Coronary artery (tissue), 2 donors: Measurements from ENCODE around the gene RPL18.

Experiments
- DNase-seq: peaks from one replicate; pipeline ENCODE4 v3.0.0-alpha.2; 2017; ENCODE audit warnings: low spot score
- H3K27ac ChIP-seq, 2 donors: fragments of 200-600 bp; sonication (generic); one replicate each; pipeline ENCODE4 v1.5.1; 2016 to 2019
- H3K4me3 ChIP-seq: fragments of 200-600 bp; sonication (generic); 2 replicates; pipeline ENCODE4 v1.5.1; 2016; ENCODE audit warnings: mild to moderate bottlenecking, moderate library complexity
- TF ChIP-seq, protein P1 (sequence below): fragments of 200-600 bp; sonication (generic); IDR thresholded peaks from one replicate; pipeline ENCODE4 v1.5.1; 2019; ENCODE audit warnings: antibody characterized with exemption

The RPL18 gene

DNA sequence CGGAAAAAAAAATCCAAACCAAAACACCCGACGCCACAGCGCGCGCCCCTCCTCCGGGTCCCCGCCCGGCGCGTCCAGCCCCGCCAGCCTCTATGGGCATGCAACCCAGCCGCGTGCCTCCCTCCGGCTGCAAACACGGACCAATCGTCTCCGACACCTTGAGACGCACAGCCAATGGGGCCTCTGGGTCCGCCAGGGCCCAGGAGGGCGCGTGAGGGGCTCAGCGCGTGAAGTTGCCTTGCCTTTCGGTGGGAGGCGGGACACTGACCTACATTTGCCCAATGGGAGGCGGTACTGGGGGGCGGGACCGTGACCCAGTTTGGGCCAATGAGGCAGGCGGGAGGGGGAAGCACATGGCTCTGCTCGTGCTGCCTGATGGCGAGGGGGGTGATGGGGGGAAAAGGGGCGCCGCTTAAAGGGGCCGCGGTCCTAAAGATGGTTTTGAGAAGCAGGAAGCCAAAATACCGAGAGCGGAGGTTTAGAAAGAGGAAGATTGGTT, 18.5 kb upstream of the RPL18 start:
- DNase-seq = peak; percentile 99
- TF ChIP-seq, protein P1, sequence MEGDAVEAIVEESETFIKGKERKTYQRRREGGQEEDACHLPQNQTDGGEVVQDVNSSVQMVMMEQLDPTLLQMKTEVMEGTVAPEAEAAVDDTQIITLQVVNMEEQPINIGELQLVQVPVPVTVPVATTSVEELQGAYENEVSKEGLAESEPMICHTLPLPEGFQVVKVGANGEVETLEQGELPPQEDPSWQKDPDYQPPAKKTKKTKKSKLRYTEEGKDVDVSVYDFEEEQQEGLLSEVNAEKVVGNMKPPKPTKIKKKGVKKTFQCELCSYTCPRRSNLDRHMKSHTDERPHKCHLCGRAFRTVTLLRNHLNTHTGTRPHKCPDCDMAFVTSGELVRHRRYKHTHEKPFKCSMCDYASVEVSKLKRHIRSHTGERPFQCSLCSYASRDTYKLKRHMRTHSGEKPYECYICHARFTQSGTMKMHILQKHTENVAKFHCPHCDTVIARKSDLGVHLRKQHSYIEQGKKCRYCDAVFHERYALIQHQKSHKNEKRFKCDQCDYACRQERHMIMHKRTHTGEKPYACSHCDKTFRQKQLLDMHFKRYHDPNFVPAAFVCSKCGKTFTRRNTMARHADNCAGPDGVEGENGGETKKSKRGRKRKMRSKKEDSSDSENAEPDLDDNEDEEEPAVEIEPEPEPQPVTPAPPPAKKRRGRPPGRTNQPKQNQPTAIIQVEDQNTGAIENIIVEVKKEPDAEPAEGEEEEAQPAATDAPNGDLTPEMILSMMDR = no peak
- Histone ChIP-seq H3K4me3 (peak overlapping the region; percentile 80), H3K27ac (peak overlapping the region; percentile 88 to 95)

DNA sequence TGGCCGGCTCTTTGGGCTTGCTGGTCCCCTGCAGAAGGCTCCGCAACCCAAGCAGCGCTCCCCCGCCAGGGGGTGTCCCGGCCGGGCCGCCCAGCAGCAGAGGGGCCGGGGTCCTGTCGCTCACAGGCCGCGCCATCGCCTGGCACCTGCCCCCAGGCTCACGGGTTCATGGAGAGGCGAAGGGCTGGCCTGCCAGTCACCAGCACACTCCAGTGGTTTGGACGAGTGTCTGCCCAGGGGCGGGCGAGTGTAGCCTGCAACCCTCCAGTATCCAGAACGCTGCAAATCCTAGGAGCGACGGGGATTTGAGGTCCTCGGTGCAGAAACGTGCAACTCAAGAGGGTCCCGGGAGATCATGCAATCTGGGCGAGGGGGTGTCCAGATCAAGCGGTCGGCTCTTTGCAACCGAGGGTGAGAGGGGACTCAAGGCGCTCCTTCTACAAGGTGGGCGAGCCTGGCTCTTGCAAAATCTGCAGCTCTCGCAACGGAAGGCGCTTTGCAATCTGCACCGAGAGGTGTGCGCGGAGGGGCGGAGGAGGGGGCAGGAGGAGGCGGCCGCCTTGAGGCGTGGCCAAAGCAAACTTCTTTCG, 18.0 kb upstream of the RPL18 start, which contains the start of gene DBP:
Gene DBP (minus strand): TSS at position 521 of the 590 bp plus-strand sequence. CDS start 385 bp downstream, at position 136.
- peak; percentile 88 for DNase-seq
- Histone ChIP-seq H3K27ac (peak within 1 kb of the TSS; percentile 88 to 95), H3K4me3 (peak within 1 kb of the TSS; percentile 80)
- TF ChIP-seq, protein P1 = no peak

DNA sequence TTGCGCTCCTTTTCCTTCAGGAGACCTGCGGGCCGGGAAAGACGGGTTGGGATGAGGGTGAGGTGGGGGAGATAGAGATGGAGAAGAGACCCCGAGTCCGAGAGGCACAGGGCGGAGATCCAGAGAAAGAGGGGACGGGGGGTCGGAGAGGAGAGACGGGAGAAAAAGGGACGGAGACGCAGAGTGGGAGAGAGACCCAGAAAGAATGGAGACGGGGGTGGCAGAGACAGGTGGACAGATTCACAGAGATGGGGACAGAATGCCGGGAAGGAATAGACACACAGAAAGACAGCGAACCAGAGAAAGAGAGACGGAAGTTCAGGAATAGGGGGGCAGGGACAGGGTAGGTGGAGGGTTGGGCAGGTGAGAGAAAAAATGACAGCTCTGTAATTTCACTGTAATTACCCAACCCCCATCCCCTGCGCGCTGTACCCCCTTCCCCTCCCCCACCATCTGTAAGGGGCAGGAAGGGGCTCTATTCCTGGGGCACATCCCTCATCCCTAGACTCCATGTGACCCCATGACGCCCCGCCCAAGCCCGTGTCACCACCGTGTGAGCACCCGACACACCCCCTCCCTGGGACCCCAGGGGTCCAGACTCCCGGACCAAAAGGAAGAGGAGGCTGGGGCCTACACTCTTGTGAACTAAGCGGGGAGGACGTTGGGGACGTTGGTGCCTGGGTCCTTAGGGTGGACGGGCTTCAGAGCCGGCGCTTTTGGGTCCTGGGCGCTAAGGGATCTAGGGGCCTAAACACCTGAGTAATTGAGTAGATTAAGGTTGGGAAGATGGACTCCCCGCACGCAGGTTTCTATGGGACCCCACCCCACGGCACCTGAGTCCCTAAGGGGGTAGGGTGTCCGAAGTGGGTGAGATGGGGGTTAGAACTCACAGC, 17.2 kb upstream of the RPL18 start:
- peak overlapping the region; percentile 80 for H3K4me3 ChIP-seq
- no peak for DNase-seq
- TF ChIP-seq, protein P1 = no peak
- H3K27ac ChIP-seq = peak overlapping the region; percentile 88 to 95

DNA sequence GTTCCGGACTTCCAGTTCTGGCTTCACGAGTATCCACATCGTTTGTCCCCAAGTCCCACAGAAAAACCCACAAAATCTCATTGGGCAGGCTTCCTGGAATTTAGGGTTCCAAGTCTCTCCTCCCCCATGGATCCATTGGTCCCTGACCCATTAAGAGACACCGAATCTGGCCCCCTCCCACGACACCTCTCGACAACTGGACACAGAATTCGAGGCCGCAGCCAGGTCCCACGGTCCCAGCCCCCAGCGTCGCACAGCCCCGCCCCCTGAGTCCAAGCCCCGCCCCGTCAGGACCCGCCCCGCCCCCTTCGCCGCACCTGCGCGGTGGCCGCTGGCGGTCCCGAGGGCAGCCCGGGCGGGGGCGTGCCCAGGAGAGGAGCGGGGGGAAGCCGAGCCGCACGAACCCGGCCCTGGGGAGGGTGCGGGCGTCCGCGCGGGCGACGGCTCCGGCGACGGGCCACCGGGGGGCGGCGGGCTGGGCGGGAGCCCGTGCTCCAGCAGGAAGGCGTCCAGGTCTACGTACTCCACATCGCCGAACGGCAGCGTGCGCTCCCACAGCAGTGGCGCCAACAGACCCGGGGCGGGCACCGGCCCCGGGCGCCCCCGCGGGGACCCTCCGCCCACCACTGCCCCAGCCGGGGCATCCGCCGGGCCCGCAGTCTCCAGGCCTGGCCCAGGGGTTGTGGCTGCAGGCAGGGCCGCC, 16.4 kb upstream of the RPL18 start:
- Histone ChIP-seq H3K27ac (peak overlapping the region; percentile 88 to 95), H3K4me3 (peak overlapping the region; percentile 80)
- TF ChIP-seq, protein P1 = no peak
- peak; percentile 81 for DNase-seq

DNA sequence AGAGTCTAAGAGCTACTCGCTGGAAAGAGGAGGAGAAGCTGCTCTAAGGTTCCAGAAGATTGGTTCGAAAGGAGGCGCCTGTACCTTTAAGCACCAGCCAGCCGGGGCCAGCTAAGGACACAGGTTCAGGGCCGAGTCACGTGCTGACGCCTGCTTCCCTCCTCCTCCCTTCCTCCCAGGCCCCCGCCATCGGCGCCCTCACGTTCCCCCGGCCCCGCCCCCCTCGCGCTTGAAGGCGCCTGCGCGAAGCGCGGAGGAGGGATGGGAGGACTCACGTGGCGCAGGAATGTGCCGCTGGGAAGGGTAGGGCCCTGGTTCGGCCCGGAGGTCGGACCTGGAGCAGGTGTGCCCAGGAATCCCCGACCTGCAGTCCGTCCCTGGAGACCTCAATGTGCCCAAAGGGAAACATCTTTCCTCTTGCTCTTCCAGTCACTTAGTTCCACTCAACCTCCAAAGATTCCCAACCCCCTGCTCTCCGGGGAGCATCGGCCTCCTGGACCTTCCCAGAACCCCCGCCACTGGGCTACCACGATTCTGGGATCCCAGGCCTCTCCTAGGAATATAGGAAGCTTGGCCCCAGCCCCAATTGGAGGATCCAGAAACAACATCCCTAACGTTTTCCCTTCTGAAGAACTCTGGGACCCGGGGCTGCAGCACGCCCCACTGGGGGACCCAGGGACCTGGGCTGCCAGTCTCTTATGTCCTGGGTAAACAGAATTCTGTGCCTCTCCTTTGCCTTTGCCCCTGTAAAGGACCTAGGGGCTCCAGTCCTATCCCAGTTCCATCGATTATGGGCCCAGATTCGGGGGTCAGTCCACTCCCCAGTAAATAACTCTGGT, 15.7 kb upstream of the RPL18 start:
- peak overlapping the region; percentile 80 for H3K4me3 ChIP-seq
- TF ChIP-seq, protein P1 = no peak
- peak; percentile 97 for DNase-seq
- H3K27ac ChIP-seq = peak overlapping the region; percentile 88 to 95

DNA sequence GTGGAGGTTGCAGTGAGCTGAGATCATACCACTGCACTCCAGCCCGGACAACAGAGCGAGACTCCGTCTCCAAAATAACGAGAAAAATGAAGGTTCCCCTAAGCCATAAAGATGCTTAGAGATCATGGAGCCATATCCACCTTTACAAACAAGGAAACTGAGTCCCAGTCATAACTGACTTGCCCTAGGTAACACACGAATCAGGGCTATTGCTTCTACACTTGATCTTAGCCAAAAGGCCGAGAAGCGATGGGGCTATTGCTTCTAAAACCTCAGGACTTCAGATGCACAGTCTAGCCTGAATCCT, 15.0 kb upstream of the RPL18 start:
- DNase-seq = no peak
- Histone ChIP-seq H3K27ac (peak overlapping the region; percentile 88 to 95), H3K4me3 (peak overlapping the region; percentile 80)
- TF ChIP-seq, protein P1 = no peak
